CD14-positive monocyte (primary cell): ENCODE measurements around the gene KIF3C. TPM values are rescaled to one million over a fixed set of nuclear protein-coding genes. Genes with fewer than 3 reads are reported as not detected.

ENCODE experiments used
- DNase-seq, 3 donors: peaks; one replicate each; pipeline ENCODE4 v3.0.0-alpha.2; 2011 to 2022
- H2AFZ ChIP-seq: 2 replicates; pipeline ENCODE4 v1.6.0; 2012; ENCODE audit warnings: mild to moderate bottlenecking, low read depth, low read length, inconsistent platforms; ENCODE audit not compliant: insufficient read depth, poor library complexity, severe bottlenecking
- H3K27ac ChIP-seq, 2 donors: 1 replicate in 1 of 2; 2 replicates in 1 of 2; pipeline ENCODE4 v1.5.1; 2012 to 2013; ENCODE audit warnings: low read length in 2 of 2, control low read depth in 1 of 2, inconsistent platforms in 1 of 2, low read depth in 1 of 2, mild to moderate bottlenecking in 1 of 2
- H3K27me3 ChIP-seq, 2 donors: one replicate each; pipeline versions ENCODE4 v1.6.0 to v1.6.1; 2011 to 2013; ENCODE audit warnings: low read length in 2 of 2; ENCODE audit not compliant: control insufficient read depth in 2 of 2, insufficient read depth in 2 of 2
- H3K36me3 ChIP-seq, 2 donors: replicated peaks in 1 of 2; 1 replicate in 1 of 2; 2 replicates in 1 of 2; pipeline versions ENCODE4 v1.5.1 to v1.6.1; 2012 to 2013; ENCODE audit warnings: low read length in 2 of 2, control low read depth in 1 of 2, inconsistent platforms in 1 of 2, mild to moderate bottlenecking in 1 of 2; ENCODE audit not compliant: insufficient read depth in 2 of 2, control insufficient read depth in 1 of 2
- H3K4me1 ChIP-seq, 2 donors: 1 replicate in 1 of 2; 2 replicates in 1 of 2; pipeline versions ENCODE4 v1.5.1 to v1.6.1; 2012 to 2013; ENCODE audit warnings: low read length in 2 of 2, control low read depth in 1 of 2, inconsistent platforms in 1 of 2, mild to moderate bottlenecking in 1 of 2, moderate library complexity in 1 of 2; ENCODE audit not compliant: insufficient read depth in 2 of 2, control insufficient read depth in 1 of 2
- H3K4me2 ChIP-seq: replicated peaks from 2 replicates; pipeline ENCODE3; 2012; ENCODE audit warnings: low read length, moderate library complexity, mild to moderate bottlenecking; ENCODE audit not compliant: poor library complexity, severe bottlenecking; ENCODE audit errors: extremely low read depth
- H3K4me3 ChIP-seq, 3 experiments: fragments of 200-600 bp in 1 of 3; sonication (generic) in 1 of 3; replicated peaks in 1 of 3; 1 replicate in 2 of 3; 2 replicates in 1 of 3; pipeline ENCODE4 v1.5.1; 2011 to 2013; ENCODE audit warnings: low read length in 3 of 3, mild to moderate bottlenecking in 3 of 3, control low read depth in 2 of 3, low read depth in 2 of 3, inconsistent platforms in 1 of 3, moderate library complexity in 1 of 3
- H3K79me2 ChIP-seq: 2 replicates; pipeline ENCODE4 v1.6.0; 2012; ENCODE audit warnings: mild to moderate bottlenecking, control low read depth, inconsistent platforms, low read length, moderate library complexity; ENCODE audit not compliant: insufficient read depth
- H3K9ac ChIP-seq: 2 replicates; pipeline ENCODE4 v1.6.0; 2017; ENCODE audit warnings: low read length, mild to moderate bottlenecking; ENCODE audit not compliant: insufficient read depth, poor library complexity, severe bottlenecking
- H3K9me3 ChIP-seq, 2 donors: replicated peaks in 1 of 2; 1 replicate in 1 of 2; 2 replicates in 1 of 2; pipeline versions ENCODE4 v1.5.1 to v1.6.1; 2012 to 2013; ENCODE audit warnings: low read length in 2 of 2, control low read depth in 1 of 2; ENCODE audit not compliant: control insufficient read depth in 1 of 2, insufficient read depth in 1 of 2
- H4K20me1 ChIP-seq: 2 replicates; pipeline ENCODE4 v1.6.0; 2012; ENCODE audit warnings: mild to moderate bottlenecking, low read length, control low read depth, moderate library complexity; ENCODE audit not compliant: insufficient read depth
- H3K27ac Mint-ChIP-seq, 7 donors: one replicate each; pipeline ENCODE4 v1.8.0; 2020; ENCODE audit warnings: mild to moderate bottlenecking in 7 of 7, mixed read lengths in 7 of 7, moderate library complexity in 6 of 7, inconsistent platforms in 2 of 7
- H3K27me3 Mint-ChIP-seq, 3 donors: one replicate each; pipeline ENCODE4 v1.8.0; 2021 to 2022; ENCODE audit warnings: low read depth in 3 of 3, mild to moderate bottlenecking in 3 of 3, mixed read lengths in 3 of 3, moderate library complexity in 3 of 3, inconsistent platforms in 1 of 3
- H3K36me3 Mint-ChIP-seq, 2 donors: one replicate each; pipeline ENCODE4 v1.8.0; 2020; ENCODE audit warnings: mixed read lengths in 2 of 2, inconsistent platforms in 1 of 2, mild to moderate bottlenecking in 1 of 2
- H3K4me1 Mint-ChIP-seq: one replicate; pipeline ENCODE4 v1.8.0; 2020; ENCODE audit warnings: mild to moderate bottlenecking, mixed read lengths
- H3K4me3 Mint-ChIP-seq, 2 donors: one replicate each; pipeline ENCODE4 v1.8.0; 2020; ENCODE audit warnings: mild to moderate bottlenecking in 2 of 2, mixed read lengths in 2 of 2, moderate library complexity in 1 of 2
- H3K9me3 Mint-ChIP-seq, 7 donors: one replicate each; pipeline ENCODE4 v1.8.0; 2020 to 2022; ENCODE audit warnings: mixed read lengths in 7 of 7, mild to moderate bottlenecking in 6 of 7, moderate library complexity in 6 of 7, inconsistent platforms in 2 of 7
- CTCF ChIP-seq: fragments of 200-600 bp; IDR thresholded peaks from one replicate; pipeline ENCODE4 v1.8.0; 2022; ENCODE audit warnings: antibody characterized with exemption, mild to moderate bottlenecking
- WGBS: methylation state at CpG from one replicate; pipeline ENCODE4 v1.1.5; 2013; ENCODE audit warnings: missing lambda C conversion rate; ENCODE audit not compliant: insufficient coverage; 5-methylcytosine and 5-hydroxymethylcytosine counted together
- intact Hi-C, 2 donors: fragments of 100-400 bp; cut with micrococcal nuclease; formaldehyde crosslinking; loops; one replicate each; pipeline versions ENCODE4 v1.15.0 to v1.15.1; 2023
- polyA plus RNA-seq, 3 donors: library from polyadenylated mRNA; depleted of rRNA in 1 of 3; unstranded in 2 of 3; stranded (reverse) in 1 of 3; fragments of 300-500 nt in 2 of 3; fragments of >200 nt in 1 of 3; fragmentation: Illumina TruSeq in 2 of 3; gene quantifications; 1 replicate in 2 of 3; 2 replicates in 1 of 3; pipeline ENCODE4 v1.2.3, GENCODE V29; 2012 to 2021

KIF3C gene
- polyA plus RNA-seq, 3 donors, result 0.28 to 0.97 (median 0.47) TPM

GRCh38 chr2:25980951-25981350 lies 1.3 kb downstream of the KIF3C start:
- Histone ChIP-seq H3K27ac (no peak overlapping the region), H4K20me1 (no peaks in the 10 kb centered on the region), H3K4me3 (no peak overlapping the region), H3K27me3 (no peaks in the 10 kb centered on the region), H3K9me3 (no peaks in the 10 kb centered on the region), H3K79me2 (no peaks in the 10 kb centered on the region), H3K4me2 (no peak overlapping the region), H3K9ac (no peak overlapping the region), H3K36me3 (no peaks in the 10 kb centered on the region), H3K4me1 (peaks cover 13 to 17% of the 10 kb centered on the region in 2 donors), H2AFZ (no peak overlapping the region)
- peak overlapping the region in 1 of 2 donors; percentile 43 for H3K4me3 Mint-ChIP-seq
- H3K36me3 Mint-ChIP-seq, result peaks cover 5 to 6% of the 10 kb centered on the region in 2 donors
- 99% methylated on average over 11 of the region's 14 CpGs for WGBS
- intact Hi-C loops, result no loop called here
- H3K27me3 Mint-ChIP-seq, result peaks cover 0 to 11% (median 7%) of the 10 kb centered on the region in 3 donors
- TF ChIP-seq CTCF, result no peak
- peaks cover 0 to 3% (median 0%) of the 10 kb centered on the region in 7 donors for H3K9me3 Mint-ChIP-seq
- peaks cover 31% of the 10 kb centered on the region for H3K4me1 Mint-ChIP-seq
- DNase-seq, result no peak
- H3K27ac Mint-ChIP-seq, result no peak overlapping the region

GRCh38 chr2:25980076-25980887 lies 2.0 kb downstream of the KIF3C start:
- H3K4me2 ChIP-seq, result no peak overlapping the region
- 93% methylated on average over 28 of the region's 29 CpGs for WGBS
- H3K9ac ChIP-seq, result no peak overlapping the region
- H3K4me3 Mint-ChIP-seq, result no peak overlapping the region
- H3K27me3 Mint-ChIP-seq, result peaks cover 0 to 11% (median 7%) of the 10 kb centered on the region in 3 donors
- no peaks in the 10 kb centered on the region for H4K20me1 ChIP-seq
- no peak overlapping the region for H3K27ac Mint-ChIP-seq
- peaks cover 31% of the 10 kb centered on the region for H3K4me1 Mint-ChIP-seq
- no peaks in the 10 kb centered on the region for H3K36me3 ChIP-seq
- H3K4me3 ChIP-seq, result no peak overlapping the region
- no peak for DNase-seq
- no peaks in the 10 kb centered on the region for H3K27me3 ChIP-seq
- peaks cover 0 to 3% (median 0%) of the 10 kb centered on the region in 7 donors for H3K9me3 Mint-ChIP-seq
- H3K4me1 ChIP-seq, result peaks cover 13 to 17% of the 10 kb centered on the region in 2 donors
- intact Hi-C loops, result no loop called here
- no peaks in the 10 kb centered on the region for H3K9me3 ChIP-seq
- no peaks in the 10 kb centered on the region for H3K79me2 ChIP-seq
- H3K36me3 Mint-ChIP-seq, result peaks cover 6% of the 10 kb centered on the region in 2 donors
- no peak overlapping the region for H2AFZ ChIP-seq
- no peak for TF ChIP-seq CTCF
- H3K27ac ChIP-seq, result no peak overlapping the region
